GM12878 (cell line): ENCODE data around the gene MRPL41. TPM values are rescaled to one million over a fixed set of nuclear protein-coding genes. Genes with fewer than 3 reads are reported as not detected.

Experiments used
- ATAC-seq: fragments of 200-7000 bp; cut with Tn5 transposase; 3 replicates; pipeline ENCODE4 v1.9.1; 2020; ENCODE audit warnings: mild to moderate bottlenecking, moderate library complexity
- BruUV-seq: library from RNA; stranded (reverse); fragments of 400-500 nt; replicated peaks from 2 replicates; lab custom pipeline; 2021; lab: Mats Ljungman, UMichigan
- CTCF ChIA-PET: fragments of 300-600 bp; sonication (Branson Sonifier 250); formaldehyde crosslinking; extraction: SDS; loops from one replicate; lab custom pipeline; 2021; ENCODE audit warnings: inconsistent platforms; lab: Yijun Ruan, JAX
- POLR2A ChIA-PET: fragments of 350-600 bp; formaldehyde crosslinking; extraction: SDS; loops from one replicate; lab custom pipeline; 2021; ENCODE audit warnings: inconsistent platforms; lab: Charles Lee
- RAD21 ChIA-PET: fragments of 300-600 bp; sonication (Branson Sonifier 250); formaldehyde crosslinking; loops from one replicate; lab custom pipeline; 2023; ENCODE audit warnings: antibody characterized with exemption; ENCODE audit not compliant: unreplicated experiment; lab: Charles Lee
- SMC1A ChIA-PET: fragments of 300-600 bp; sonication (Branson Sonifier 250); formaldehyde crosslinking; loops from one replicate; lab custom pipeline; 2023; ENCODE audit not compliant: unreplicated experiment, uncharacterized antibody; lab: Charles Lee
- DNase-seq: peaks from one replicate; pipeline ENCODE4 v3.0.0-alpha.2; 2011; ENCODE audit warnings: low read depth, low spot score
- FAIRE-seq: peaks from 3 replicates; lab custom pipeline; 2011; peaks lifted over from hg19 to GRCh38; lab: Jason Lieb, UNC
- H2AFZ ChIP-seq: 2 replicates; pipeline ENCODE4 v1.6.0; 2011; ENCODE audit warnings: low read depth, low read length, control low read depth; ENCODE audit not compliant: control insufficient read depth
- H3K27ac ChIP-seq: 2 replicates; pipeline ENCODE4 v1.5.1; 2011; ENCODE audit warnings: control low read depth; ENCODE audit not compliant: control insufficient read depth, insufficient read depth
- H3K27me3 ChIP-seq, 2 experiments: replicated peaks in 1 of 2; 2 replicates each; pipeline versions ENCODE4 v1.6.0 to v1.6.1; 2011; ENCODE audit warnings: low read length in 1 of 2; ENCODE audit not compliant: control insufficient read depth in 2 of 2, insufficient read depth in 2 of 2
- H3K36me3 ChIP-seq, 2 experiments: 2 replicates each; pipeline ENCODE4 v1.5.1; 2011; ENCODE audit warnings: low read length in 1 of 2; ENCODE audit not compliant: control insufficient read depth in 2 of 2, insufficient read depth in 2 of 2
- H3K4me1 ChIP-seq: 2 replicates; pipeline ENCODE4 v1.6.1; 2011; ENCODE audit warnings: mild to moderate bottlenecking, low read length, moderate library complexity, mixed read lengths; ENCODE audit not compliant: control insufficient read depth, insufficient read depth
- H3K4me2 ChIP-seq: 2 replicates; pipeline ENCODE4 v1.6.0; 2011; ENCODE audit warnings: control low read depth; ENCODE audit not compliant: control insufficient read depth, insufficient read depth
- H3K4me3 ChIP-seq: fragments of 200-600 bp; sonication (generic); 2 replicates; pipeline ENCODE4 v1.5.1; 2016
- H3K79me2 ChIP-seq: 2 replicates; pipeline ENCODE4 v1.6.0; 2011; ENCODE audit warnings: low read length; ENCODE audit not compliant: control insufficient read depth, insufficient read depth
- H3K9ac ChIP-seq: 2 replicates; pipeline ENCODE4 v1.8.0; 2011; ENCODE audit warnings: low read length, control low read depth, mixed read lengths; ENCODE audit not compliant: control insufficient read depth, insufficient read depth
- H3K9me3 ChIP-seq: replicated peaks from 3 replicates; pipeline ENCODE4 v1.5.1; 2011; ENCODE audit warnings: mild to moderate bottlenecking, low read length; ENCODE audit not compliant: control insufficient read depth, insufficient read depth
- H4K20me1 ChIP-seq: 2 replicates; pipeline ENCODE4 v1.6.0; 2011; ENCODE audit not compliant: control insufficient read depth, insufficient read depth
- BACH1 ChIP-seq: fragments of 450-650 bp; IDR thresholded peaks from 2 replicates; pipeline ENCODE4 v1.6.1; 2017; ENCODE audit warnings: mild to moderate bottlenecking, borderline replicate concordance
- KAT2A ChIP-seq: conservative IDR thresholded peaks from 2 replicates; pipeline ENCODE4 v1.6.1; 2011; ENCODE audit warnings: low read depth, low read length; ENCODE audit not compliant: control insufficient read depth
- MEF2B ChIP-seq: fragments of 450-650 bp; IDR thresholded peaks from 2 replicates; pipeline ENCODE4 v1.6.1; 2018; ENCODE audit warnings: mild to moderate bottlenecking, moderate library complexity; ENCODE audit not compliant: partially characterized antibody, poor library complexity, severe bottlenecking
- NFYA ChIP-seq: IDR thresholded peaks from 2 replicates; pipeline ENCODE4 v1.6.1; 2011; ENCODE audit warnings: low read depth, mild to moderate bottlenecking, low read length, improper control_type of control experiment, borderline replicate concordance
- SIX5 ChIP-seq: IDR thresholded peaks from 2 replicates; pipeline ENCODE4 v1.6.1; 2011; ENCODE audit warnings: mild to moderate bottlenecking, low read depth, low read length, moderate library complexity; ENCODE audit not compliant: severe bottlenecking
- SMC3 ChIP-seq: IDR thresholded peaks from 2 replicates; pipeline ENCODE4 v1.6.1; 2011; ENCODE audit warnings: low read length, improper control_type of control experiment, borderline replicate concordance
- USF1 ChIP-seq: IDR thresholded peaks from 2 replicates; pipeline ENCODE4 v1.6.1; 2011; ENCODE audit warnings: borderline replicate concordance, low read depth, mild to moderate bottlenecking, moderate library complexity, mixed read lengths, low read length; ENCODE audit not compliant: insufficient read depth; ENCODE audit errors: extremely low read length
- USF2 ChIP-seq: IDR thresholded peaks from 2 replicates; pipeline ENCODE4 v1.6.1; 2011; ENCODE audit warnings: low read depth, low read length, improper control_type of control experiment, borderline replicate concordance
- ZNF207 ChIP-seq: fragments of 450-650 bp; IDR thresholded peaks from 2 replicates; pipeline ENCODE4 v1.6.1; 2014; ENCODE audit warnings: antibody characterized with exemption, mild to moderate bottlenecking, borderline replicate concordance
- in situ Hi-C: fragments of 300-500 bp; cut with MboI; formaldehyde crosslinking; loops from 9 replicates; pipeline ENCODE4 v1.14.3; 2018; ENCODE audit warnings: mixed read lengths
- intact Hi-C: fragments of 100-400 bp; cut with micrococcal nuclease; formaldehyde crosslinking; loops from one replicate; pipeline ENCODE4 v1.14.2; 2022; ENCODE audit not compliant: unreplicated experiment
- polyA plus RNA-seq, 11 experiments: library from polyadenylated mRNA; depleted of rRNA in 4 of 11; unstranded in 6 of 11; stranded (reverse) in 5 of 11; fragments of >200 nt; fragmentation: Nextera tagmentation in 4 of 11; fragmentation: Illumina TruSeq in 1 of 11; extraction: Ambion mirVana in 4 of 11; extraction: Trizol in 1 of 11; gene quantifications; 1 replicate in 1 of 11; 2 replicates in 10 of 11; pipeline versions ENCODE4 v1.2.1 to v1.2.3, GENCODE V29; 2011 to 2016; ENCODE audit warnings: inconsistent platforms in 2 of 11, missing spikeins in 2 of 11, low read depth in 1 of 11
- total RNA-seq, 4 experiments: library from RNA; depleted of rRNA in 3 of 4; stranded (reverse); fragments of >200 nt in 3 of 4; fragmentation: Illumina TruSeq in 1 of 4; extraction: Trizol in 1 of 4; gene quantifications; 2 replicates each; pipeline versions ENCODE4 v1.2.1 to v1.2.3, GENCODE V29; 2013 to 2021

MRPL41 gene
- total and polyA plus RNA-seq, 10 of the 15 experiments (the other 5 are each of a cell fraction or from before 2014, with no cell fraction given), result 1.3 to 116 (median 40.1) TPM

- TF ChIP-seq USF1 (peak; percentile 67), BACH1 (no peak)
Measured at GRCh38 chr9:137534256-137535119, 17.2 kb upstream of the MRPL41 start (continued).

- in situ Hi-C loops, result no loop called here
- no peak overlapping the region for H3K9ac ChIP-seq
- no peaks in the 10 kb centered on the region for H4K20me1 ChIP-seq
- H3K4me1 ChIP-seq, result peaks cover 19% of the 10 kb centered on the region
- RAD21 ChIA-PET, result interaction anchor here (0.9 to 1.5 kb wide), 4 partner anchors 10 to 233 kb away, joined by 3 to 5 read pairs (median 4); partner anchors contain the start of genes MRPL41 and NRARP
- intact Hi-C loops, result loop anchor here (10.0 kb wide), 1 partner anchor 110 kb away; the partner anchor contains the start of genes EXD3 and NOXA1
- CTCF ChIA-PET, result interaction anchor here (0.6 to 1.9 kb wide), 21 partner anchors 9 to 538 kb away, joined by 3 to 14 read pairs (median 4); partner anchors contain the start of genes ENTPD8, EXD3, MRPL41 and NOXA1
- H2AFZ ChIP-seq, result peak overlapping the region; percentile 86
- FAIRE-seq (no peak), ATAC-seq (no peak), DNase-seq (no peak)
- H3K27ac ChIP-seq, result no peak overlapping the region
- POLR2A ChIA-PET, result no interaction called here
- H3K36me3 ChIP-seq, result no peaks in the 10 kb centered on the region
- no peaks in the 10 kb centered on the region; the same call in 2 of the 3 replicates for H3K9me3 ChIP-seq
- SMC1A ChIA-PET, result interaction anchor here (0.7 to 1.2 kb wide), 4 partner anchors 10 to 42 kb away, joined by 3 read pairs; partner anchors contain the start of gene PNPLA7
- BruUV-seq, result no TSS peak
- no peaks in the 10 kb centered on the region for H3K27me3 ChIP-seq
- H3K4me2 ChIP-seq, result no peak overlapping the region; the same call in 1 of the 2 replicates
- no peak for TF ChIP-seq ZNF207
- TF ChIP-seq USF2, result no peak
- TF ChIP-seq NFYA, result no peak
- no peak for TF ChIP-seq SIX5
- no peak for TF ChIP-seq MEF2B
- TF ChIP-seq SMC3, result no peak
- no peak for TF ChIP-seq KAT2A
- no peak overlapping the region for H3K4me3 ChIP-seq
- H3K79me2 ChIP-seq, result no peaks in the 10 kb centered on the region
Measured at GRCh38 chr9:137535120-137535428, 16.6 kb upstream of the MRPL41 start.
